HepG2 (cell line): ENCODE data around the gene KIF2C. TPM values are rescaled to one million over a fixed set of nuclear protein-coding genes. Genes with fewer than 3 reads are reported as not detected.
A peak's percentile ranks its signal among the peaks of the same experiment; 100 is the strongest.
"Not testable (repeated sequence)": the region's sequence is repeated elsewhere in the genome, so short reads cannot be mapped to it uniquely, and the experiment has no call there.

ENCODE experiments used
- ATAC-seq: fragments of 200-7000 bp; cut with Tn5 transposase; 3 replicates; pipeline ENCODE4 v1.9.1; 2020; ENCODE audit warnings: mild to moderate bottlenecking, moderate library complexity
- BruUV-seq: library from RNA; stranded (reverse); fragments of 400-500 nt; replicated peaks from 2 replicates; lab custom pipeline; 2021; lab: Mats Ljungman, UMichigan
- CTCF ChIA-PET: fragments of 300-600 bp; formaldehyde crosslinking; extraction: SDS; loops from one replicate; lab custom pipeline; 2021; ENCODE audit warnings: low total read pairs, inconsistent platforms, low intra/inter-chr PET ratio; lab: Yijun Ruan, JAX
- POLR2A ChIA-PET: fragments of 350-600 bp; sonication (Branson Sonifier 250); formaldehyde crosslinking; loops from one replicate; lab custom pipeline; 2020; ENCODE audit warnings: antibody characterized with exemption, inconsistent platforms; lab: Yijun Ruan, JAX
- DNase-seq: peaks from one replicate; pipeline ENCODE4 v3.0.0-alpha.2; 2015; ENCODE audit warnings: low spot score
- FAIRE-seq: peaks from 3 replicates; lab custom pipeline; 2011; peaks lifted over from hg19 to GRCh38; lab: Jason Lieb, UNC
- H2AFZ ChIP-seq: one replicate; pipeline ENCODE4 v1.6.1; 2011; ENCODE audit warnings: low read length, inconsistent platforms
- H3K27ac ChIP-seq: fragments of 300-600 bp; 3 replicates; pipeline ENCODE4 v1.8.0; 2011; ENCODE audit warnings: mixed run types, mild to moderate bottlenecking, mixed read lengths, low read length, inconsistent platforms; ENCODE audit not compliant: insufficient read depth; ENCODE audit errors: extremely low read length
- H3K27me3 ChIP-seq, 2 experiments: fragments of 200-600 bp in 1 of 2; 2 replicates in 1 of 2; 3 replicates in 1 of 2; pipeline versions ENCODE4 v1.6.0 to v1.8.0; 2011; ENCODE audit warnings: low read length in 2 of 2, mild to moderate bottlenecking in 2 of 2, moderate library complexity in 2 of 2, inconsistent platforms in 1 of 2; ENCODE audit not compliant: insufficient read depth in 2 of 2, control insufficient read depth in 1 of 2
- H3K36me3 ChIP-seq, 2 experiments: fragments of 200-600 bp in 1 of 2; replicated peaks in 1 of 2; 2 replicates in 1 of 2; 3 replicates in 1 of 2; pipeline versions ENCODE4 v1.5.1 to v1.8.0; 2011; ENCODE audit warnings: low read length in 2 of 2, inconsistent platforms in 1 of 2; ENCODE audit not compliant: insufficient read depth in 2 of 2, control insufficient read depth in 1 of 2
- H3K4me1 ChIP-seq: 2 replicates; pipeline ENCODE4 v1.5.1; 2012; ENCODE audit warnings: low read length, inconsistent platforms; ENCODE audit not compliant: insufficient read depth
- H3K4me2 ChIP-seq: 2 replicates; pipeline ENCODE4 v1.6.0; 2011; ENCODE audit warnings: low read depth, low read length, inconsistent platforms
- H3K4me3 ChIP-seq, 3 experiments: fragments of 200-600 bp in 1 of 3; sonication (generic), shearing (Covaris generic) in 1 of 3; replicated peaks in 1 of 3; 2 replicates each; pipeline ENCODE4 v1.5.1; 2011 to 2016; ENCODE audit warnings: low read length in 3 of 3, inconsistent platforms in 2 of 3, low read depth in 2 of 3, mild to moderate bottlenecking in 2 of 3, control low read depth in 1 of 3, mixed read lengths in 1 of 3; ENCODE audit not compliant: insufficient read depth in 1 of 3
- H3K79me2 ChIP-seq: one replicate; pipeline ENCODE4 v1.6.1; 2011; ENCODE audit warnings: low read length, inconsistent platforms; ENCODE audit not compliant: insufficient read depth
- H3K9ac ChIP-seq: 2 replicates; pipeline ENCODE4 v1.6.0; 2011; ENCODE audit warnings: mild to moderate bottlenecking, low read depth, low read length, inconsistent platforms; ENCODE audit not compliant: insufficient read depth
- H3K9me3 ChIP-seq: 2 replicates; pipeline ENCODE4 v1.5.1; 2012; ENCODE audit warnings: mild to moderate bottlenecking, low read length
- H4K20me1 ChIP-seq: 2 replicates; pipeline ENCODE4 v1.6.0; 2011; ENCODE audit warnings: inconsistent platforms, mild to moderate bottlenecking, low read length, moderate library complexity; ENCODE audit not compliant: insufficient read depth
- ATF7 ChIP-seq, 2 experiments: fragments of 450-650 bp in 1 of 2; sonication (generic) in 1 of 2; formaldehyde crosslinking in 1 of 2; IDR thresholded peaks; 2 replicates each; pipeline versions ENCODE4 v1.4.0 to v1.6.1; 2016 to 2020; ENCODE audit warnings: antibody characterized with exemption in 1 of 2, mild to moderate bottlenecking in 1 of 2, missing genetic modification reagents in 1 of 2
- BRD4 ChIP-seq: sonication (generic); formaldehyde crosslinking; IDR thresholded peaks from 2 replicates; pipeline ENCODE4 v1.4.0; 2020; ENCODE audit warnings: missing genetic modification reagents
- CREB1 ChIP-seq, 2 experiments: fragments of 450-650 bp in 1 of 2; IDR thresholded peaks; 2 replicates each; pipeline ENCODE4 v1.6.1; 2016 to 2017; ENCODE audit warnings: control low read depth in 1 of 2, mild to moderate bottlenecking in 1 of 2, missing compliant biosample characterization in 1 of 2, missing genetic modification characterization in 1 of 2
- DPF2 ChIP-seq: sonication (generic); formaldehyde crosslinking; IDR thresholded peaks from 2 replicates; pipeline ENCODE4 v1.4.0; 2020; ENCODE audit warnings: mild to moderate bottlenecking, low read depth, missing genetic modification reagents, borderline replicate concordance
- ELF4 ChIP-seq: sonication (generic); formaldehyde crosslinking; IDR thresholded peaks from 2 replicates; pipeline ENCODE4 v1.5.0; 2020; ENCODE audit warnings: missing genetic modification reagents, mild to moderate bottlenecking, moderate library complexity, borderline replicate concordance
- FOXK1 ChIP-seq: sonication (generic); formaldehyde crosslinking; IDR thresholded peaks from 2 replicates; pipeline ENCODE4 v1.4.0; 2020; ENCODE audit warnings: low read depth, missing genetic modification reagents, borderline replicate concordance
- MXD3 ChIP-seq: IDR thresholded peaks from 2 replicates; pipeline ENCODE4 v1.6.1; 2016; ENCODE audit warnings: mild to moderate bottlenecking, missing biosample characterization, missing genetic modification reagents
- NR2F1 ChIP-seq, 2 experiments: fragments of 450-650 bp in 1 of 2; formaldehyde crosslinking in 1 of 2; IDR thresholded peaks; 2 replicates each; pipeline versions ENCODE4 v1.5.0 to v1.6.1; 2016 to 2020; ENCODE audit warnings: mild to moderate bottlenecking in 1 of 2, missing compliant biosample characterization in 1 of 2, missing genetic modification reagents in 1 of 2, moderate library complexity in 1 of 2
- PAX8 ChIP-seq: sonication (generic); formaldehyde crosslinking; IDR thresholded peaks from 2 replicates; pipeline ENCODE4 v1.8.0; 2022; ENCODE audit warnings: mild to moderate bottlenecking, missing genetic modification reagents, borderline replicate concordance
- WGBS: methylation state at CpG from one replicate; pipeline ENCODE4 v1.1.6; 2017; ENCODE audit warnings: low lambda C conversion rate; 5-methylcytosine and 5-hydroxymethylcytosine counted together
- in situ Hi-C: cut with HindIII; loops from 2 replicates; pipeline ENCODE4 v1.10.0; 2017; ENCODE audit warnings: low pct_unique_long_range_greater_than_20kb; ENCODE audit not compliant: extremely low pct_ligation_motif_present
- intact Hi-C: fragments of 100-400 bp; cut with micrococcal nuclease; formaldehyde crosslinking; loops from one replicate; pipeline ENCODE4 v1.10.0; 2022; ENCODE audit not compliant: unreplicated experiment
- polyA plus RNA-seq, 8 experiments: library from polyadenylated mRNA; depleted of rRNA in 3 of 8; stranded (reverse) in 7 of 8; unstranded in 1 of 8; fragments of >200 nt; fragmentation: Illumina TruSeq in 4 of 8; extraction: Trizol in 4 of 8; gene quantifications; 2 replicates each; pipeline versions ENCODE4 v1.2.1 to v1.2.3, GENCODE V29; 2011 to 2016; ENCODE audit warnings: low read depth in 4 of 8, missing spikeins in 1 of 8, mixed read lengths in 1 of 8; ENCODE audit not compliant: insufficient read depth in 1 of 8
- total RNA-seq, 5 experiments: library from RNA; depleted of rRNA; stranded (reverse); fragments of >200 nt; fragmentation: Illumina TruSeq; extraction: Trizol; gene quantifications; 2 replicates each; pipeline ENCODE4 v1.2.3, GENCODE V29; 2016; ENCODE audit warnings: low read depth in 1 of 5

KIF2C gene
- total and polyA plus RNA-seq, 2 of the 13 experiments (the other 11 are each of a cell fraction or from before 2014, with no cell fraction given): 29.7 to 53.7 TPM

GRCh38 chr1:44759077-44759476, 19.4 kb downstream of the KIF2C start:
- ATAC-seq: no peak
- Histone ChIP-seq H3K36me3 (peaks cover 49 to 87% of the 10 kb centered on the region in 2 experiments), H3K4me3 (no peak overlapping the region), H3K4me1 (no peaks in the 10 kb centered on the region), H3K27me3 (no peaks in the 10 kb centered on the region), H2AFZ (no peak overlapping the region), H3K9ac (no peak overlapping the region), H3K27ac (no peak overlapping the region), H3K4me2 (no peak overlapping the region), H3K9me3 (no peaks in the 10 kb centered on the region), H3K79me2 (no peaks in the 10 kb centered on the region), H4K20me1 (no peaks in the 10 kb centered on the region)
- ChIA-PET POLR2A (no interaction called here), CTCF (no interaction called here)
- no peak for TF ChIP-seq FOXK1 (CRISPR knock-in tag)
- TF ChIP-seq ATF7 (IDR thresholded peaks at IDR 0.05): peak; percentile 89
- TF ChIP-seq ATF7 (CRISPR knock-in tag; IDR thresholded peaks at IDR 0.05): no peak
- peak; percentile 55; the same call in 1 of the 2 replicates for TF ChIP-seq CREB1 (IDR thresholded peaks at IDR 0.05)
- no peak for TF ChIP-seq CREB1 (CRISPR knock-in tag; IDR thresholded peaks at IDR 0.05)
- FAIRE-seq: no peak
- no TSS peak for BruUV-seq
- in situ Hi-C loops: no loop called here
- intact Hi-C loops: no loop called here
- 91% methylated on average over 11 of the region's 11 CpGs for WGBS
- DNase-seq: no peak

GRCh38 chr1:44760876-44761275, 21.2 kb downstream of the KIF2C start:
- Histone ChIP-seq H3K36me3 (peaks cover 42 to 74% of the 10 kb centered on the region in 2 experiments), H3K27ac (no peak overlapping the region), H3K4me2 (no peak overlapping the region), H3K79me2 (no peaks in the 10 kb centered on the region), H3K4me1 (no peaks in the 10 kb centered on the region), H4K20me1 (no peaks in the 10 kb centered on the region), H3K9me3 (no peaks in the 10 kb centered on the region), H3K4me3 (no peak overlapping the region), H3K9ac (no peak overlapping the region), H2AFZ (no peak overlapping the region), H3K27me3 (no peaks in the 10 kb centered on the region)
- 92% methylated on average over 1 of the region's 3 CpGs for WGBS
- ATAC-seq (no peak), DNase-seq (no peak), FAIRE-seq (no peak)
- no peak for TF ChIP-seq PAX8
- TF ChIP-seq ELF4 (CRISPR knock-in tag): no peak
- TF ChIP-seq DPF2 (CRISPR knock-in tag): no peak
- no peak for TF ChIP-seq NR2F1 (CRISPR knock-in tag; IDR thresholded peaks at IDR 0.05)
- TF ChIP-seq BRD4 (CRISPR knock-in tag): no peak
- no peak for TF ChIP-seq MXD3 (CRISPR knock-in tag)
- ChIA-PET CTCF (no interaction called here), POLR2A (no interaction called here)
- intact Hi-C loops (no loop called here), in situ Hi-C loops (no loop called here)
- BruUV-seq: no TSS peak

- ATAC-seq, H3K4me3 ChIP-seq, BruUV-seq, CTCF ChIA-PET, H3K4me2 ChIP-seq, H3K27ac ChIP-seq, H3K9me3 ChIP-seq, H3K4me1 ChIP-seq, H3K9ac ChIP-seq, intact Hi-C loops, H4K20me1 ChIP-seq, H3K27me3 ChIP-seq, in situ Hi-C loops, H2AFZ ChIP-seq, H3K79me2 ChIP-seq, DNase-seq, FAIRE-seq: not testable (repeated sequence)
- H3K36me3 ChIP-seq: peaks cover 21 to 45% of the 10 kb centered on the region in 2 experiments
- WGBS: 93% methylated on average over 6 of the region's 6 CpGs
- POLR2A ChIA-PET: interaction anchor here (2.6 kb wide), 1 partner anchor 9 kb away, joined by 16 read pairs; the partner anchor contains the start of gene RPS8
Observed at GRCh38 chr1:44766421-44766820, 26.8 kb downstream of the KIF2C start.
